NCI-H82 (cell line): ENCODE results near the gene SLC25A21.
"Not testable (repeated sequence)": the region's sequence is repeated elsewhere in the genome, so short reads cannot be mapped to it uniquely, and the experiment has no call there.

Experiments
- DNase-seq: peaks from one replicate; lab custom pipeline; 2025; lab: John Stamatoyannopoulos, UW

The SLC25A21 gene

DNA sequence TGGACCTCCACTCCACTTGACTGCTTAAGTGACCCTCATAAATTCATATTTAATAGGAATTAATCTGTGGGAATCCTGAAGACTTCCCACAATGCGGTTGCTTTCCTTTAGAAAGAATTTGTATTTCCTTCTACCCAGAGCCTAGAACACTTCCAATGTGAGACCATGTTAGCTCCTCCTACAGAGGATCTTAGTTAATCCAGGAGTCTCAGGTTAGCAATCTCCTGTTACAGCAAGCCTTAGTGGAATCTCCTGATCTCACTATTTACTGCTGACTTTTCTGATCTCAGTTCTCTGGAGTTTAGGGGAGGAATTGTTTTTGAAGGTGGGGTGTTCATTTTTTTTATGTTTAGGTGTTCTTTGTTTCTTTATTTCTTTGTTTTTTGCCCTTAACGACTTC lies 186.0 kb downstream of the SLC25A21 start:
- DNase-seq: no peak

DNA sequence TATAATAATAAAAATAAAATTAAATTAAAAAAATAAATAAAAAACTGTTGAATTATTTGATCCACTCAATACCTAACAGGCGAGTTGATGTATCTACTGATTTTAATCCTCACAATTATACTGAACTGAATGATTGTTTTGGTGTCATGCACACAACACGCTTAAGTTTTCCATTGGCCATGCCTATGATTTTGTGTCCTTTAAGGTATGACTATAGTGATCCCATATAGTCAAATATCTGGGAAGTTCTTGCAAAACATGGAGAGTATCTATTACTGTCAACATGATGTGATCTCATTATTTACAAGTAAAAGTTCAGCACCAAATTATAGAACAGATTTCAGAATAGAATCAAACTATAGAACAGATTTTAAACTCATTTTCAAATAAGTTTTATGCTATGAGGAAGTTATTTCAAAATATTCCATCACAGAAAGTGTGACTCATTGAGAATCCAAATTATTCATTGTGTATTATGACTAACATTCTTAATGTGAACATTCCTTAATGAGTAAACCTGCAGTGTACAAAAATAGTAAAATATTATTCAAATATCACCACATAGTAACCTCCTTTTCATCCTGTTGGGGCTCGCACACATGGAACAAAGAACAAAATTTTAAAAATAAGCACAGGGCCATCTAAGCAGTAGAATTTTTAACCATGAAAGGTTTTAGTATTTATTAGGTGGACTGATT lies 190.4 kb downstream of the SLC25A21 start:
- DNase-seq: no peak

DNA sequence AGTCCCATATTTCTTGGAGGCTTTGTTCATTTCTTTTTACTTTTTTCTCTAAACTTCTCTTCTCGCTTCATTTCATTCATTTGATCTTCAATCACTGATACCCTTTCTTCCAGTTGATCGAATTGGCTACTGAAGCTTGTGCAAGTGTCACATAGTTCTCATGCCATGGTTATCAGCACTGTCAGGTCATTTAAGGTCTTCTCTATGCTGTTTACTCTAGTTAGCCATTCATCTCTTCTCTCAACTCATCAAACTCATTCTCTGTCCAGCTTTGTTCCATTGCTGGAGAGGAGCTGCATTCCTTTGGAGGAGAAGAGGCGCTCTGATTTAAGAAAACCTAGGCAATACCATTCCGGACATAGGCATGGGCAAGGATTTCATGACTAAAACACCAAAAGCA lies 192.0 kb downstream of the SLC25A21 start:
- not testable (repeated sequence) for DNase-seq

DNA sequence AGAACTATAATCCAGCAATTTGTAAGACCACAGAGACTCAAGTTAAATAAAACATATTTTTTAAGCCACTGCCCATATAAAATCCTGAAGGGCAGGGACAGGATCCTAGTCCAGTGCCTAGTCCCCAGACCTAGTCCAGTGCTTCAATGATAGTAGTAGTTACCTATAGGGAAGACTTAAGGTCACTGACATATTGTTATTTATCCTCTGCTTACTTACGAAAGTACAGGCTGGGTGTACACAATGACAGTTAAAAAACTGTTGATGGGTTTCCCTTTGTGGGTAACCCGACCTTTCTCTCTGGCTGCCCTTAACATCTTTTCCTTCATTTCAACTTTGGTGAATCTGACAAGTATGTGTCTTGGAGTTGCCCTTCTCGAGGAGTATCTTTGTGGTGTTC lies 192.5 kb downstream of the SLC25A21 start:
- no peak for DNase-seq

DNA sequence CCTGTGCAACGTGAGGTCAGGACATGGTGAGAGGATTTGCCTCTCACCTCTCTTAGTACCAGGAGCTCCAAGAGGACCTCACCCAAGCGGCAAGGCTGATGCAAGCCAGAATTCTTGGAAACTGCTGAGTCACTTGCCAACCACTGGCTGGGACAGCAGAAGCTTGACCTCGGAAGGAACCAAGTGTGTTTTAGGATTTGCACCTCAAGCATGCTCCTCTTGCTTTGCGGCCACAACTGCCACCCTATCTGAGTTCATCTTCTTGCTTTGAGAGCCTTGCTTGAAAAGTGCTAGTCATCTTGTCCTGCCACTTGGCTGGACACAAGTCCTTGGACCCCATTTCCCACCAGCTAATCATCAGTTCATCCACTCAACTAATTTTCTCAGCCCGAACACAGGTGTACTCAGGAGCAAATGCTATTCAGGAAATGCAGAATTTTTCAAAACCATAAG lies 195.8 kb downstream of the SLC25A21 start:
- no peak for DNase-seq

DNA sequence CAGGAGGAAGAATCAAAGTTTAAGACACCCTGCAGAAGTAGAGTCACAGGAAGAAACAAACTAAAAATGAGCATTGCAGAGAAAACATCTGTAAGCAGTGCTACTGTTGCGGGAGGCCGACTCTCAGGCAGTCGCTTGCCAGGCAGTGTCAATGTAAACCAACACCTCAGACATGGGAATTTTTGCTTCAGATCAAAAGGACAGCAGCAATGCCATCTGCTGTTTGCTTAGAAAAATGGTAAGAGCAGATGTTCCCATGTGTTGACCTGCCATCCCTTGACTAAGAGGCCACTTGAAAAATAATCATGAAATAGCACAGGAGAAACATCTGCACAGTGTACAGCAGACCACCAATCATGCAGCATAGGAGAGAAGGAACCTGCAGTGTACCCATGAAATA lies 196.6 kb downstream of the SLC25A21 start:
- peak; percentile 32 for DNase-seq

DNA sequence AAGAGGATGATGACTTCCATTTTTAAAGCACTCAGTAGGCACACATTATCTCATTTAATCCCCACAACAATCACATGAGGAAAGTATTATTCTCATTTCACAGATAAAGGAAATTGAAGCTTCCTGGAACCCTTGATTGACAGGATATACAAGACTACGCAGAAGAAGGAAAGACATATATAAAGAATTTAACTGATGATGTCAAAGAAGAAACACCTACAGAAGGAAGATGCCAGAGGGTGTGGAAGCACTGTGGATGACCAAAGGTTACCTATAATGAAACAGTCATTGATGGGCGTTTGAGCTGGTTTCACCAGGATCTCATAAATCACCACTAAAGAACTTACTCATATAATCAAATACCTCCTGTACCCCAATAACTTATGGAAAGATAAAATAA lies 197.4 kb downstream of the SLC25A21 start:
- DNase-seq: no peak

DNA sequence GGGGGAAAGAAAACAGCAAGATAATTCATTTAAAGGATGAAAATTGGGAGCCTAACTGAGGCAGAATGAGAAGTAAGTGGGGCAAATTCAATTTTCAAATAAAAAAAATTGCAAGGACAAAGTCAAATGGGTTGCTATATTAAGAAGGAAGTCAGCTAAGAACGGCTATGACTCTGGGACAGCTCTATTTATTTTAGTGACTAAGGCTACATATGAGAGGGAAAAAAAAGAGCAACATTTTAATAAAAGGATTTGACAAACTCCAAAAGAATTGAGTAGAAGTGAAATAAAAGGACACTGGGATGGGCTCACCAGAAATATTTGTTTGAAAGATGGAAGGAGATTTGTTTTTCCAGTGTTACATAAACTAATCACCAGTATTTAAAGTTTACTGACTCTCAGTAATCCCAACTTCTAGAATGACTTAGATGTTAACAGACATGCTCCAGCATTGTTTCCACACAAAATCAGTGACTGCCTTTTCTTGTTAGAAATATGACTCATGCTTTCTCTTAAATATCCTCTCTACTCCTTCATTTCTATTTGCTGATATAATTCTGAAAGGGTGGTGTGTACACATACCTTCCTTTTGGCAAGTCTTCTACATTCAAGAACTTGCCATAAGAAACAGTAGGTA lies 198.5 kb downstream of the SLC25A21 start:
- DNase-seq: no peak

DNA sequence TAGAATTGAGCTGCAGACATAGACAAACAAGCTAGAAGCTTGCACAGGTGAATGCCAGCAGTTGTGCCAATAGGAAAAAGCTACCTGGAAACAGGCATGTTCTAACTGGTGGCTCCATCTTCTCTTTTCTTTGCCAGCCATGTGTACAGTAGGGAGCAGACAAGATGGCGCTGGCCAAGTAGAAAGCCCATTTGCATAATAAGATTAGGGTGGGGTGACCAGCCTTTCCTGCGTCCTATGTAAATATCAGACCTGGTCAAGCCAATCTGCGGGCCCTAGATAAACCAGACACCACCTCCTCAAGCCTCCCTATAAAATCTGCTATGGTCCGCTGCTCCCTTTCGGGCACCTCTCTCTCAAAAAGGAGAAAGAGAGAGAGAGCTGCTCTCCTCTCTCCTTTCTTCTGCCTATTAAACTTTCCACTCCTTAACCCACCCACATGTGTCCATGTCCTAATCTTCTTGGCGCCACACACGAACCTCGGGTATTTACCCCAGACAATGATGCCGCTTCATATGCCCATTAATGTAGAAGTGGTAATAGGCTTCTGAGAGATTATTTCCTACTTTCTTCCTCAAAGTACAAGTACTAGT lies 201.0 kb downstream of the SLC25A21 start:
- peak; percentile 8 for DNase-seq

DNA sequence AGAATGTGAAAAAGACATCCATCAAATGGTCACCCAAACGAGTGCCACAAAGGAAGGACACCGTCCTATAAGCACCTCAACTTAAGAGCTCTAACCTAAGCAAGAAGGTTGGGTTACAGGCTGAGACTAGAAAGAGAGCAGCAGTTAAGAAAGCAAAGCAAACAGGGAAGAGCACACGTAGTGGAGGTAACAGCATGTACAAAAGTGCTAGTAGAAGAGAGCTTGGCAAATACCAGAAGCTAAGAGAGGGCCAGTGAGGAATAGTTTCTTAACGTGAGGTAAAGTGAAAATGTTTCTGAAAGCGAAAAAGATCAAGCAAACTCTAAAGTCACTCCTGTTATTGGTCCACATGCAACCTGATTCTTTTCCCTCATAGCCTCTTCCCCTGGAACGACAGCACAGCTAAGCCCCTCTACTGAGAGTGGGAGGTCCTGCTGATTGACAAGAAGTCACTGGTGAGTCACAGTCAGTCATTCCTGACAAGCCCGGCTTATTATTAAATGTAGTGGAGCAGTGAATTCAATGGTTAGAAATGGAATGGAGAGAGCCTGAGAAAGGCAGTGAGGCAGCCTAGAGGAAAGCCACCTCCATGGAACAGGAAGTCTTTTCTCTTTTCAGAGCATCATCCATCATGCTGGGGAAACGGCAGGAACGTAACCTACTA lies 204.4 kb downstream of the SLC25A21 start:
- DNase-seq: no peak

DNA sequence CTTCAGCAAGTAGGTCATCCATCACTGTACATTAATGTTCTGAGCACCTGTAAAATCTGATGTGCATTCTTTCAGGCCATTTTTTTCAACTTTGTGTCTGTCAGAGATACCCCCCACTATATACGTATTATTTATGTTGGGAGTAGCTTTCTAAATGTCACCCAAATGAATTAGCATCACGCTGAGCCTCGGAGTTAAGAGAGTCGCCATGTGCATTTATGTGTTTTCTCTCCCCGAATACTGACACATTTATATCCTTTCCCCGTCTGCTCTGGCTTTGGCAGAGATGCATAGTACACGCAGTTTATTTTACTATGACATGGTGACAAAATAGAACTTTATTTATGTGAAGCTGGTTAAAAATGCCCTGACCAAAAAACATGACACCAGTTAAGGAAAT lies 216.4 kb downstream of the SLC25A21 start:
- DNase-seq: no peak

DNA sequence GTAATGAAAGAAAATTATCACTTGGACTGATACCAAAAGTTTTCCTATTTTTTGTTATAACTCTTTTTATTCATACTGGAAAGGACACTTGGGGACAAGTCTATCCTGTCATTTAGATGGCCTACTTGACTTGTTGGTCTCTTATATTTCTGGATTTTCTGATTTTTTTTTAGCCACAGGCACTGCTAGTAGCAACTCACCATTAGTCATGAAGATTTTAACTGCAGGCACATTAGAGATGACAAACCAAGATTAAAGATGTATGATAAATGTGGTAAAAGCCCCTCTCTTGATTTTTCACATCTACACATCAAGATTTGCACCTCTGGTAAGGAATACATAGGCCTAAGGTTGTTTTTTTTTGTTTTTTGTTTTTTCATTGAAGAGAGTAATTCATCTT lies 217.0 kb downstream of the SLC25A21 start:
- DNase-seq: no peak

DNA sequence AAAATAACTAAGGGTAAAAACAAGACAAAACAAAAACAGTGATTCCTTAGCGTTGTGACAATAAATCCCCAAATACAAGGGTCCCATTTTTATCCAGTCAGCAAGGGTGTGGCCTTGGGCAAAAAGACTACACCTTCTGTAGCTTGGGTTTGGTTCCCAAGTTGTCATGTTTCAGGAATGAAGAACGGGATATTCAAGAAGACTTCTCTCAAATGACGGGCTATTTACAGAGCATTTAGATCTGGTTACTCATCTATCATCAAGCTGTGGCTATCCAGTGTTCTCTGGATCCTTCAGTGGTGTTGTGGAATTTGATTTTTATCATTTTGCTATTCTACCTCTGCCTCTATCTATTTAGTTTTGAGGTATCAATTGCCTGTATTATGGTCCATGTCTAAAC lies 219.7 kb downstream of the SLC25A21 start:
- DNase-seq: no peak

DNA sequence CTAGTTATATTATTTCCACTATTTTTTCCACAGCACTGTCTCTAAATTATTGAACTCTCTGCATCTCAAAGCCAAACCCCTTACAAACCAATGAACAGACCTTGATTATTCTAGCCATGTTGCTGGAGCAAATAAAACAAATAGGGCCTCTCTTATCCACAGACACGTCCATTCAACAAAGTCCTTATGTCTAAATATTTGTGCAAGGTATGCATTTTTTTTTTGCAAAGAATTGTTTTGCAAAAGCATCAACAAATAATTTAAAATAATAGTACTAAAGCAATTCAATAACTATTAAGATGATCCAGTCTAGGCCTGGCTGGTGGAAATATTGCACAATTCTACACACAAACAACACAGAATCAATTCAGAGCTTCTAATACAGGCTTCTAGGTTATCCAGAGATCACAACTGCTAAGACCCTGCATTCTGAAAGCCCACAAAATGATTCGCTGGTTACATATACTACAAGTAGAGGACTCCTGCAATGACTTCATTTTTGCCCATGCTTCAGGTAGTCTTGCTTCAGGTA lies 221.0 kb downstream of the SLC25A21 start:
- DNase-seq: no peak

DNA sequence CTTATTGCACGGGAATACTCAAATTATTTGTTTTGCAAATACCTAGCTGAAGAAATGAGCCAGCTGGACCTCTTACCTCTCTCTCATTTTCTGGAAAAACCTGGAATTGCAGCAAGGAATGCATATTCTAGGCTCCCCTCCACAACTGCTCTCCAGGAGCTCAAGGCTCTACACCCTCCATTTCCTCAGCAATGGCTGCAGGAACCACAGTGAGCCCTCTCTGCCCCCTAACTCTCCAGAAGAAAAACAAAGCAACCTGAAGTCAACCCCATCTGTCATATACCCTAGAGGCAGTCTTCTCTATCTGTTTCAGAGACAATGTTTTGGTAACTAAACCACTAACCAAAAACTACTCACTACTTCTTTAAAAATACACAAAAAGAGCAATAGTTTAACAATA lies 221.6 kb downstream of the SLC25A21 start:
- no peak for DNase-seq

DNA sequence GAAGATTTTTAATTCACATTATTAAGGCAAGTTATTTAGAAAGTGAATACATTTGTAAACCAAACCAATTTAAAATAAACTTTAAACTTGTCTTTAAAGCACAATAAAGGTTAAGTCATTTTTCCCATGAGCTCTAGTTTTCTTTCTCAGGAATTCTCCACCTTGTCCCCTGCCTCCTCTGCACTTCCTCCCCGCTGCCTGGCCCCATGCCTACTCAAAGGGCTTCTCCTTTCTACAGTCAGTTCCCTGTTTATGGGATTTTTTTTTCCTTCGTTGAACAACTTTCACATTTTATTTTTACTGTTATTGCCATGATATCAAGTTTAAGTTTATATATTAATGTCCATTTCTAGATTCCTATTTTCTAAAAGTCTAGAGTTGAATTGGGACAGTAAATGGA lies 223.0 kb downstream of the SLC25A21 start:
- DNase-seq: no peak

DNA sequence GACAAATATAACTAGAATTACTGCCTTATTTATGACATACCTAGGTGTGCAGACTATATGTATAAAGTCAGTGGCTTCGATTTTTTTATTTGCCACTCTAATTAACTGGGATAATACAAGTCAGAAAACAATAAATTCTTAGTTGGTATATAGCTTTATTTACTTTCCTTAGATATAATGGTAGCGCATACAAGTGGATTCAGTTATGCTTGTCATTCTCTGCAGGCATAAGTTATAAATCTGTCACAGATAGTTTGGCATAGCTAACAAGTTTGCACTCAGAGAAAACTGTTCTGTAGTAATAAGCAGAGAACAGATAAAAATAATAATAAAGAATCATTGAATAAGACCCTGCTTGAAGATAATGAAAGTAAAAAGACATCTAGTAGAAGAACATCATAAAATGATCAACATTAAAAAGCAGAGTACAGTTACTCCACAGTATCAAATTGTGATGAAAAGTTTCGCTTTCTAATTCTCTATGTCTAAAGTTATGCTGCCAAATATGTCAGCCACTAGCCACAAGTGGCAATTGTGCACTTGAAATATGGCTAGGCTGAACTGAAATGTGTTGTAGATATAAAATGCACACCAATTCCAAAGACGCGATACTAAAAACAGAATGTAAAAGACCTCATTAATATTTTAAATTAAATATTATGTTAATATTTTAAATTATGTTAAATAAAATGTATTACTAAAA lies 224.1 kb downstream of the SLC25A21 start:
- no peak for DNase-seq

DNA sequence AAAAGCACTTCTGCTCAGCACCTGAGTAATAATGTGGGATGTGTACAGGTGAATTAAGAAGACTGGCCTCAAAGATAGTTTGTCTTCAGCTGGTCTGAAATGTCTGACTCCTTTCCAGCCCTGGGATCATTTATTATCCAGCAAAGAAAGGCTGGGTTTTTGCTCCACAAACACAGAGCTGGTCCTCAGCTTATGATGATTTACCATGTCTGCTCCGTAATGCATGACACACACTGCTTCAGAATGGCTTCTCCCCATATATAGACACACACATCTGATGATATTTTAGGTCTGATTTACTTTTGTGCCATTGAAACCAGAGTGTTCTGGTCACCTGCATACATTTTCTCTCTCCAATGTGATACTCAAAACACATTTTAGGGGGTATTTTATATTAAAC lies 225.0 kb downstream of the SLC25A21 start:
- DNase-seq: no peak

DNA sequence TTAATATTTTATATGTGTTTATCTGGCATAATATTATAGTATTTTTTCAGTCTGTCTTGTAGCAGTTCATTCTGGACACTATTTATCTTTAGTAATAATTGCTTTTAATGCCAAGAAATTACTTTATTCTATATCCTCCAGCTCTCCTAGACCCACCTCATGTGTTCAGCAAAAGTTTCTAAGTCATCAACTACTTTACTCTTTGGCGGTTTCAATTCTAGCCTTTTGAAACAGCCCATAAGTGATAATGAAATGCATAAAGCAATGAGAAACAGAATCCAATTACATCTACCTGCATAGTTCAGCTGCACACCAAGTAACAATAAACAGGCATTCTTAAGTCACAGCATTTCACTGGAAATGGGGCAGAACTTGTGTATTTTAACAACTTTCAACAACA lies 225.5 kb downstream of the SLC25A21 start:
- no peak for DNase-seq

DNA sequence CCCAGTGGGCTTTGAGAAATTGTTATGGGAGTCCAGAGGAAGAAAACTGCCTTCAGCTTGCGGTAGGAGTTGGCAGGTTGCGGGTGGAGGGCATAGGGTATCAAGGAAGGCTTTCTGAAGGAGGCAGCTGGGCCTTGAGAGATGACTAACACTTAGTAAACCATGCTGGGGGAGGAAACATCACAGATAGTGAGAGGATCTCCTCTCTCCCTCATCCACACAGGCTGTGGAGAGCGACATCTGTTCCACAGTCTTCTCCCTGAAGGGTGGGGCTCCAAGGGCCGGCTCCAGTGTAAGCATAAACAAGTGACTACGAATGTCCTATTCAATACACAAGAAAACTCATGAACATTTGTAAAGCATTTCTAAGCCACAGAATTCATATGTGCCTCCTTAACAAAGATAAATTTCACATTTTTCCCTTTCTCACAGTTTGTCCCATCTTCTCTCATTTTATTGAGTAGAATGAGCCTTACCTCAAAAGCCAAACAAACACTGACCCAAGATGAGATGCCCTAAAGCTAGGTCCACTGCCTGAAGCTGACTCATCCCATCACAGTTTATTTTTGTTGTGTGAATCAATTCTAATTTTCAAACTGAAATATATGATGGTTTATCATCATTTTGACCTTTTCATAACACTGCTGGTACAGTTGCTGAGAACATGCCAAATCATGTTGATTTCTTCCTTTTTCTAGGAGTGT lies 227.9 kb downstream of the SLC25A21 start:
- DNase-seq: no peak

DNA sequence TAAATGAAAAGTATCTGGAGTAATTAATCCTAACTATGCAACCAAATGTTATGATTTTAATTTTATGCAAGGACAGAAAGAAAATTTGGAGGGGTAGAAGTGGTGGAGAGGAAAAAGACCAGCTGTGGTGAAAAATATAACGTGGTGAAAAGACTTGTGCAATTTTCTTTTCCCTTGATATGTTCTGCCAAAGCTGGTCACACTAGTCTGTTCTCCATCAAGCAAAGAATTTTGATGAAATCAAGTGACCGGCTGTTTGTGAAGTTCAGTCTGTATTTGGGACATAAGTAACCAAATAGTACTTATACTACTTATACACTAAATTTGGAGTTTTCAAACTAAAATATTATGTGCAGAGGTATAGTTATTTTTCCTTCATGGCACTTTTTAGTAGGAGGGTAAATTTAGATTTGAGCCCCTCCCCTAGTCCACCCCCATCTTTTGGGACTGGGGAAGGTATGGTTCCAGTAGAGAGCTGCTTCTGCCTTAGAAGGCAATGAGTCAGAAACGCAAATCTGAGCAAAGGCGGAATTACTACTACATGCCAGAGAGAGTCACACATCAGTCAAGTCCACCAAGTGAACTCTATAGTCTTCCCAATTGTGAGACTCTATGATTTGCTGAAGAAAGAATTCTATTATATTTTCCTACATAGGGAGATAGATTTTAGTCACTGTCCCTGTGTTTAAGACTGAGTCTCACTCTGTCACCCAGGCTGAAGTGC lies 229.7 kb downstream of the SLC25A21 start:
- DNase-seq: no peak
